Stimulated activated CD4-positive, alpha-beta T cell treated with anti-CD3 and anti-CD28 coated beads, Interleukin-12 subunit alpha, Interleukin-12 subunit beta, amount 100 ng/mL, for 4 hours (primary cell): Measurements from ENCODE around the gene TRIM71.
"Not testable (repeated sequence)": the region's sequence is repeated elsewhere in the genome, so short reads cannot be mapped to it uniquely, and the experiment has no call there.

Source experiments
- DNase-seq: peaks from one replicate; pipeline ENCODE4 v3.0.0-alpha.2; 2020

The TRIM71 gene

DNA sequence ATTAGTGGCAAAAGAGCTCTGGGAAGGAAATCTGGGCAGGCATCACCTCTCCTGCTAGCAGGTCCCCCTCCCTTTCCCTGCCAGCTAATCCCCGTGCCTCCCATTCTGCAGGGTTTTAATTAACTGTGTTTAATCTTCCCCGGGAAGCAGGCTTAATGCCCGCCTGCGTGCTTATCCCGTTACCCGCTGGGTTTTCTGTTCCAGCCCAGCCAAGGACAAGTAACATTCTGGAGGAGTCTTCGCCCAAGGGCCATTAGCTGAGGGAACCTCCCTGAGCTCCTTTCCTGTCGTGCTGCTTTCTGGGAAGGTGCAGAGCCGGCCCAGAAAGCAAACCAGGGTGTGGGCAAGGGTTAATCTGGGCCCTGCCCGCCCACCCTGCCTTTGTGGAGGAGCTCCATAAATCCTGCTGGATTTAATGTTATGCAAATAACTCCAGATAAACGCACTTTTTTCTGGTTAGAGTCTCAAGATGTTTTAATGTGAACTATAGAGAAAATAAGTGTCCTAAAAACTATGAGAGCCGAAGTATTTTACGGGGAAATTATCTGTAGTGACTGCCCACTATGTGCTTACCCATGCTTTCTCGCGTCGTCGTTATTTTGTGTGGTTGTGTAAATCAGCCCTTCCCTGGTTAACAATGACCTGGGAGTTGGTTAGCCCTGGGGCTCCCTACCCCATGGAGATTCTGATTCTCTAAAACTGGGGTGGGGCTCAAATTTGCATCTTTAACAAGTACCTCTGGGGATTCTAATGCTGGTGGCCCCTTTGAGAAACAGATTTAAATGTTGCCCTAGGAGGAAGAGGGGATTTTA, 25.9 kb downstream of the TRIM71 start:
- DNase-seq = no peak

DNA sequence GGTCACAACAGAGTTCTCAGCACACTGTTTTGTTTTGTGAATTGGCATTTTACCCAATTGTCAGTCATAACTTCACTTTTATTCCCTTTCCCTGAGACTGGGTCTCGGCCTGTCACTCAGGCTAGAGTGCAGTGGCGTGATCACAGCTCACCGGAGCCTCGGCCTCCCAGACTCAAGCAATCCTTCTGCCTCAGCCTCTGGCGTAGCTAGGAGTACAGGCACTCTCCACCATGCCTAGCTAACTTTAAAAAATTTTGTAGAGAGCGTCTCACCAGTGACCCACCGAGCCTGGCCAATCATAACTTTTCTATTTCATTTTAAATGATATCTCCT, 26.5 kb downstream of the TRIM71 start:
- DNase-seq = no peak

DNA sequence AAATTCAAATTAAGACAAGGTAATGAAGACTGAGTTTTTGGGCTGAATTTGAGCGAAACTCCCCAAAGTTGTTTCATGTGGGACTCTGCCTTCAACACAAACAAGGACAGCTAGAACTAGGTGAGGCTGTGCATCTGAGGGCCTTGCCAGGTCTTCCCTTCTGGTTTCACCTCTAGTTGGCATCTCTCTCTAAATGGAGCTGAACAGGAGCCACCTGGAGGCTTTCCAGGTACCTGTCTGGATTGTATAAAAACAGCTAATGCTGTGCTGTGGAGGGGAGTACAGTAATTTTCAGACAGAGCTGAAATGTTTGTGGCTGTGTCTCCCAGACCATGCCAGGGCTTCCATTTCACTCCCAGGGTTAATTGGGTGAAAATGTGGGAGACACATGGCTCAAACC, 27.1 kb downstream of the TRIM71 start:
- DNase-seq = no peak

DNA sequence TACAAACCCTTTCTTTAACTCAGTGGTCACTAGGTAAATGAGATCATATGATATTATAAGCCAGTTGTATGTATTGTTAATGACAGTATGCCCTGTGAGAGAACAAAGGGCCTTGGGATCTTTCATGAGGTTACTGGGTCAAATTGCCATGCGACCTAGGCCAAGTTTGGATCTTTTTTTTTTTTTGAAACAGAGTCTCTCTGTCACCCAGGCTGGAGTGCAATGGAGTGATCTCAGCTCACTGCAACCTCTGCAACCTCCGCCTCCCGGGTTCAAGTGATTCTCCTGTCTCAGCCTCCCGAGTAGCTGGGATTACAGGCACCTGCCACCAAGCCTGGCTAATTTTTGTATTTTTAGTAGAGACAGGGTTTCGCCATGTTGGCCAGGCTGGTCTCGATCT, 27.7 kb downstream of the TRIM71 start:
- not testable (repeated sequence) for DNase-seq

DNA sequence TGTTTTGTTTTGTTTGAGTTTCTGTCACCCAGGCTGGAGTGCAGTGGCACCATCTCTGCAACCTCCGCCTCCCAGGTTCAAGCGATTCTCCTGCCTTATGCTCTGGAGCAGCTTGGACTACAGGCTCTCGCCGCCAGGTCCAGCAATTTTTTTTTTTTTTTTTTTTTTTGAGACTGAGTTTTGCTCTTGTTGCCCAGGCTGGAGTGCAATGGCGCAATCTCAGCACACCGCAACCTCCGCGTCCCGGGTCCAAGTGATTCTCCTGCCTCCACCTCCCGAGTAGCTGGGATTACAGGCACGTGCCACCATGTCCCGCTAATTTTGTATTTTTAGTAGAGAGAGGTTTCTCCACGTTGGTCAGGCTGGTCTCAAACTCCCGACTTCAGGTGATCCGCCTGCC, 29.2 kb downstream of the TRIM71 start:
- not testable (repeated sequence) for DNase-seq

DNA sequence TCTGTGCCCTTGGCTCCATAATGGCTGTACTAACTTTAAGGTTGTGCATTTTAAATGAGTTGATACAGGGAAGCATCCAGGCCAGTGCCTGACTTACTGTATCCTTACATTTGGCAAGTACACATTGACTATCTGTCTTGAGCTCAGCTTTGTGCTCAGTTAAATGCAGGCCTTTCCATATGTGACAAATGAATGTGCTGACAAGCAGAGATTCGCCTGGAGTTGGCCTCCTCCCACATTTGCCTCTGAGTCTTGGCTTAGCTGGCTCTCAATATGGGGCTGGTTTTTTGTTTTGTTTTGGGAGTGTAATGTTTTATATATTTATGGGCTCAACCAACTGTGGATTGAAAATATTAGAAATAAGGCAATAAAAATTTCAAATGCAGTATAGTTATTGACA, 29.7 kb downstream of the TRIM71 start:
- DNase-seq = no peak

DNA sequence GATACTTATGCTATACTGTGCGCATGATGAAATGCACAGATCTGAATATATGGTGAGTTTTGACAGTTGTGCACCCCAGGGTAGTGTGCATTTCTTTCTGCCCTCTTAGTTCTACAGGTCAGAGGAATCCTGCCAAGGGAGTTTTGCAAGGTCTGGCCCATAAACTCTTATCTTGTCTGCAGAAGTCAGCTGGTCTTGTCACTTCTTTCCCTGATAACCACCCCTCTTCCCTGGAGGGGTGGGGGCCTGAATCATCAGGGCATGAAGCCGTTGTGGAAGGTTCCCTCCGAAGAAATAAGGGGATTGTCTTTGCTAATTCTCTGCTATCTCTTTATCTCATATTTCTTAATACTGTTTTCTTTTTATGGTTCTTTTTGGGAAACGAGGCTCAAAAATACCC, 30.4 kb downstream of the TRIM71 start:
- DNase-seq = no peak

DNA sequence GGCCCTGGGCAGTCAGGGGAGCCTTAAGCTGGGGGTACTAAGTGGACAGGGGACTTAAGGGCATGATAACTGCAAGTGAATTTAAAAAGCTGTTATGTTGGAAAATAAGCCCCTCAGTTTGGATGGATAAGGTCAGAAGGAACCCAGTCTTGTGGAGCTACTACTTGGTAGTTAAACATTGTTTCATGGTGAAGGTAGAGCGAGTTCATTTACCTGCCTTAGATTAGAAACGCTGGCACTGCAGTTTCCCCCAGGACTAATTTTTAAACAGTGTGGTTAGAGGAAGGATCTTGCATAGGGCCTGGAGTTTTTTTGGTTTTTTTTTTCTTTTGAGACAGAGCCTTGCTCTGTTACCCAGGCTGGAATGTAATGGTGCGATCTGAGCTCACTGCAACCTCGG, 31.2 kb downstream of the TRIM71 start:
- DNase-seq = no peak

DNA sequence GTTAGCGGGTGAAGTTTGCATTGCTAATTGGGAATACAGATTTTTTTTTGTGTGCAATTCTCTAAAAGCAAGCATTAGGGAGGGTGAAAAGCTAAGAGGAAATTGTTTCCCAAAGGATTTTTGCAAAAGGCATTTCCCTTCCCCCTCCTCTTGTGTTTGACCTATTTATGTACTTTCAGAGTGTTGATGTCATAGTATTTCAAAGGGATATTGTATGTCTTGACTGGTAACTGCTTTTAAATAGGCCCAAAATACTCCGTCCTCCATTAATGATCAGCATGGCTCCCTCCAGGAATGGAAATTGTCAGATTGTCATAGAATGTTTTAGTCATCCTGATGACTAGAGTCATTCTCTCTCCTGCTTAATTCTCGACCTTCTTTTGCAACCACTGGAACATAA, 32.4 kb downstream of the TRIM71 start:
- DNase-seq = no peak

DNA sequence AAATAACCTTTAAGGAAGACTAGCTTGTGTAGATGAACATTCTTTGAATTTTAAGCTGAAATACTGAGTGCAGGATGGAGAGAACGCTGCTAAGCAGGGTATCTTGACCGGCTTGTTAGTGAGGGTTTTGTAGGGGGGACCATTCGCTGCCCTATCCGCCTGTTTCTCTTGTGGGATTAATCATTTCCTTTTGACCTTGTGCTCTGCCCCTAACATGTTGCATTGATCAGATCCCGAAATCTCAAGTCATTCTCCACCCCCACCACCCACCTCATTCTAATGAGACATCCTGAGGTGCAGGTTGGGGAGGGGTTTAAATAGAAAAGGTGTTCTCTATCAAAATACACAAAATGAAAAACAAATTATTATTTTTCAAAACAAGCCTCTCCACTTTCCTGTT, 32.8 kb downstream of the TRIM71 start:
- no peak for DNase-seq

DNA sequence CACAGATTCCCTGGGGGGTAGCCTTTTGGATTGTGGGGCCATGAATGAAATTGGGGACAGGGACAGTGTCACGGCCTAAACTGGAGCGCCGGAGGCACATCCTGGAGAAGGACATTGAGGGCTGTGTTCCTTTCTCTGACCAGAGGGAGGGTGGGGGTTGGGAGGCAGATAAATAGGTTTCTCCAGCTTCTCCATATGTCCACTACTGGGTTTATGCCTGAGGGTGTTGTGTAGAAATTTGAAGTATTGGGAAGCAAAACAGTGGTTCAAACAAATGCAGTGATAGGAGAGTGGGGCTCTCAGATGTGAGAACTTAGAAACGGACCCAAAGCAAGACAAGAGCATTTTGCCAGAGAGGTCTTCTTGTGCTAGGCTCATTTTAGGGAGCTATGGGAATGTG, 34.3 kb downstream of the TRIM71 start:
- no peak for DNase-seq

DNA sequence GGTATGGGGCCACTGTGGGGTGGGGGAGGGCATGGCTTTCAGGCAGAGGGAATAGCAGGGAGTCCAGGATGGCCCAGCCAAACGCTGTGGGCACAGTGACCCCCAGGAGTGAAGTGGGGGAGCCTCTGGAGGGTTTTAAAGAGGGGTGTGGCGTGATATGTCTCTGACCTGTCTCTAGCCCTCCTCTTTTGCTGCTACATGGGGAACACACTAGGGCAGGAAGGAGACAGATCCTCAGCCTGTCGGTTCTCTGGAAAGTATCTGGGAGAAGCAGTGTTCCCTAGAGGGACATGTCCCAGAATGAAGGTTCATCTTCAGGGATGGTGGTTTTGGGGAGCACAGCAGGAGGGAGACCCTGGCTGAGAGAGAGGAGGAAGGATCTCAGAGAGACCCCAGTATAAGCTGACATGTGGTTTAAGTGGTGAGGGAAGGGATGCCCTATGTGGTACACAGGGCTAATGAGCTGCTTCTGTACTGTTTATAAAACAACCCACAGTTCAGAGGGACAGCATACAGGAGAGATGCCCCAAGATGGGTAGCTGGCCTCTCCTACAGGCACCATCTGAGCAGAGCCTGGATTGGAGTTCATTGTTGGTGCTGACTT, 37.7 kb downstream of the TRIM71 start:
- no peak for DNase-seq

DNA sequence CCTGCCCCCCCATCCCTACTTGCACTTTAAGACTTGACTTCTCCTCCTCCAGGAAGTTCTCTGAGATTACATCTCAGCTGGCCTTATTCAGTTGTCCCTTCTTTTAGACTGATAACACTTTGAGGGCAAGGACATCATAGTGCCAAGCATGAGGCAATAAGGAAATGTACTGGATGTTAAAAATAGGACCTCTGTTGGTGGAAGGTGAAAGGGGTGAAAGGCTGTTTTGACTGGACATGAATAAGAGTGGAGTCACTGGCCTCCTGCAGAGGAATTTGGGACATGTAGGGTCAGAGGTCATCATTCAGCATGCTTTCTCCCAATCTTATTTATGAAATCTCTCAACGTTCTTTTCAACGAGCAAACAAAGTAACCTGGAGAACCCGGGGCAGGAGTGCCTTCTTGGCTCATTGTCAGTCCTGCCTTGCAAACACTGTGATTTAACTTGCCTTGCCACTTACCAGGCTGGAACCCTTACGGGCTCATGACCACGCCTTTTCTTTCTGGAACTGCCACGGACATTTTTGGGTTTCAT, 38.6 kb downstream of the TRIM71 start:
- DNase-seq = no peak

DNA sequence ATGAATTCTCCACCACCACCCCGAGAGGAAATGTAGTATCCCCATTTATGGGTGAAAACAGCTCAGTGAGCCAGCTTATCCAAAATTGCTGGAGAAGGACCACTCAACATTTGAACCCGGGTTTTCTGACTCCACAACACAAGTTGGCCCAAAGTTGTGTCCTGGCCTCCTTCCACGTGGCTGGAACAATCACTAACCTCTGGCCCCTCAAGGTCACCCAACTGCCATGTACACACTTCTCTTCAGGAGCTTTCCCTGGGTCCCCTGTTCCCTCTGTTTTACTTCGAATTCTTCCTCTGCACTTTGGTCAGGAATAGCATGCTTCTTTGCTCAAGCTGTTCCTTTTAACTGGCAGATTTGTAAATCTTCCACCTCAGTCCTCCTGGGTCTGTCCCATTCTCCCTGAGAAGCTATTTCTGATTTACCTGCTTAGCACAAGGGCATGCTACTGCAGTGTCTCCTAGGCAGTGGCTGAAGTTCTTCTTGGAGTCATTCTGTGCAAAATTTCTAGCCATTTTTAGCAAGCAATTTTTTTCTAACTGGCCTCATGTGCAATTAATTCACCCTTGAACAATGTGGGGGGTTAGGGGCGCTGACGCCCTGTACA, 39.2 kb downstream of the TRIM71 start:
- DNase-seq = no peak

DNA sequence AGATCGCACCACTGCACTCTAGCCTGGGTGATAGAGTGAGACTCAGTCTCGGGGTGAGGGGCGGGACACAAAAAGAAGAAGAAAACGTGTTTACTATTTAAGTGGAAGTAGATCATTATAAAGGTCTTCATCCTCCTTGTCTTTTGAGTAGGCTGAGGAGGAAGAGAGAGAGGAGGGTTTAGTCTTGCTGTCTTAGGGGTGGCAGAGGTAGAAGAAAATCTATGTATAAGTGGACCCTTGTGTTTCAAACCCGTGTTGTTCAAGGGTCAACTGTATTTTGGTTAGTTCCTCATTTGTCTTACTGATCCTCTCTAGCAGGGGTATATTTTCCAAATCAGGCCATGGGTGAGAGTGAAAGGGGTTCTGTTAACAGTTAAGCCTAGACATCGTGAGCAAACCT, 40.1 kb downstream of the TRIM71 start:
- DNase-seq = no peak

DNA sequence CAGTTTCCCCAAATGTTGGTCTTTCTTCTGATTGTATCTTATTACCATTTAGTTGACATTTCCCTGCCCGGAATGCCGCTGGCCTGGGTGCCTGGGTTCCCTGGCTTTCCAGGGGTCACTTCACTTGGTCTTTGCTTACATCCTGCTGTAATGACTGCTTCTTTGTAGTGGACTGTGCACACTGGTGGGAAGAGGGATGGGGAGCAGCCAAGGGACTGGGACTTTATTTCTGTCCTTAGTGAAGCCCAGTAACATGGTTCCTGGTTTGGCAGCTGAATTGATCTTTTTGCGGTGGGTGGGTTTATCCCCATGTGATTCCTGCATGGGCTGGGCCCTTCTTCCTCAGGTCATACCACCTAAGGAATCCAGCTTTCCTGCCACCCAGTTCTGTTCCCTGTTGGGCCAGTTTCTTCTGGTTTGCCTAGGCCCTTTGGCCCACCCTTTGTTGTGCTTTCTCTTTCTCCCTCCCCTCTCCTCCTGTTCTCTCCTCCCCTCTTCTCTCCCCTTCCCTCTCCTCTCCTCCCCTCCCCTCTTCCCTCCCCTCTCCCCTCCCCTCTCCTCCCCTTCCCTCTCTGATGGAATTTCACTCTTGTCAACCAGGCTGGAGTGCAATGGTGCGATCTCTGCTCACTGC, 41.9 kb downstream of the TRIM71 start:
- DNase-seq = no peak

DNA sequence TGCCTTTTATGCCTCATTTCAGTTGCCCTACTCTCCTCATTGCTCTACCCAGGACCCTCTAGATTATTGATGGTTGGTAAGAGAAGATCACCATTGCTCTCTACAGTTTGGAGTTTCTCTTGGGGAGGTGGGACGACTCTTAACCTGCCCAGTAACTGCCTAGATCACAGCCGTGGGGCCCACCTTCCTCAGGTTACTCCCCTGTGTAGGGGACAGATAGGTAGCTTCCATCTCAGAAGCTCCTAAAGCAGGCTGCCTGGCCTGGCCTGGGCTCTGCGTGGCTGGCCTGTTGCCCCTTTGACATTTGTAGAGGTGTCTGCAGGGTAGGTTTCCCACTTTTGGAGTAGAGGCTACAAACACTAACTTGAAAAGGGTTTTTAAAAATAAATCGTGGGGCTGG, 42.7 kb downstream of the TRIM71 start:
- DNase-seq = no peak

DNA sequence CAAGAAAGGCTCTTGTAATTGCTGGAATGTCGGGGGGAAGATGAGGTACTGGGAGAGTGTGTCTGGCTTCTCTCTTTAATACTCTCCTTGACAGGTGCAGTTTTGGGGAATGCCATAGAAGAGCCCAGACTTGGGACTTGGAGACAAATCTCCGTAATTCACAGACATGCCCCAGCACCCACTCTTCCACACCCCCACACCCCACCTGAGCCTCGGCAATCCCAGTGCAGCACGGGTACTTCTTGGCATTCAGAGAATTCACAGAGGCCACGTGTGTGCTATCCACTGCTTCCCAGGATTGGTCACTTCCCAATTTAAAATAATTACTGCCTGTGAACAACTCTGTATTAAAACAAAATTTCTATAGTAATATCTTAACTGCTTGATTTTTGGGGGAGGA, 43.9 kb downstream of the TRIM71 start:
- no peak for DNase-seq

DNA sequence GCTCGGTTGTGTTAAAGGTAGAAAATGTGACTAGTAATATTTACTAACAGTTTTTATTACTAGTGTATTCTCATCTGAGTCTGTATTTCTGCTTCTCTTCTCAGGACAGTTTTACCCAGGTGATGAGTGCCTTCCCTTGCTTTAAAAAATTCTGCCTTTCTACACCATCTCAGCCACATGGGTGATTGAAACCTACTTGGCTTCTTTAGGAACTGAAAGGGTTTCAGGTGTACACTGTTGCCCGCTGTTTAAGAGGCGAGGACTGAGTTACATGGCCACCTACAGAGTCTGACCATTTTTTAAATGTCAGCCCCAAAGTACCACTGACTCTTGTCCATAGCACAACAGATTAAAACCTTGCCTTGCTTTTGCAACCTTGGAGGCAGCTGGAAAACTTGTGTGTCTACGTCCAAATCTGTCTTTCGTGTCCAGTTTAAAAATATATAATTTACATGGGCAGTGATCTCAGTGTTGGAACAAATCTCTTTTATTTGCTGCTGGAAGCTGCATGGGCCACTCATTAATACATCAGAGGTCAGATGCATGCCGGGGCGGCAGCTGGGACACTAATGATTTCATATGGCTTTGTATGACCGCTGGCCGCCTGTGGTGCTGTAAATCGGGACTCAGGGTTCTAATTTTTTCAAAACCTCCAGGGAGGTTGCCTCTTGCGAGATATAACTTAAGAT, 44.6 kb downstream of the TRIM71 start:
- no peak for DNase-seq

DNA sequence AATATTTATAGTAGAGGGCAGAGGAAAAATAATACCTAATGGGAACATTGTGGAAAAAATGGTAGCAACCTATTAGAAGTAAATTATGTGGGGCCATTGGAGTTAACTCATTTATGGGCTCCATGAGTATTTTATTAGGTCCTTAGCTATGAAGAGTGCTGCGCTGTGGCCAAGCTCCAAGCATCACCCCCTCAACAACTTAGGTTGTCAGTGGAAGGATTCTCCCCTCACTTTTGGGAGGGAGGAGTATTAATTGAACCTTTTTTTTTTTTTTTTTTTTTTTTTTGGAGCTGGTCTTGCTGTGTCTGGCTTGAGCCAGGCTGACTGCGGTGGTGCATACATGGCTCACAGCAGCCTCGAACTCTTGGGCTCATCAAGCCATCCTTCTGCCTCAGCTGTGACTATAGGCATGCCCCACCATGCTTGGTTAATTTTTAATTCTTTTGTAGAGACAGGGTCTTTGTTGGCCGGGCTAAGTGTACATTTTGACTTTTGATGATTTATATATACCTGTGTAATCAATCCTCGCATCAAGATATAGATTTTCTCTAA, 45.2 kb downstream of the TRIM71 start:
- no peak for DNase-seq

DNA sequence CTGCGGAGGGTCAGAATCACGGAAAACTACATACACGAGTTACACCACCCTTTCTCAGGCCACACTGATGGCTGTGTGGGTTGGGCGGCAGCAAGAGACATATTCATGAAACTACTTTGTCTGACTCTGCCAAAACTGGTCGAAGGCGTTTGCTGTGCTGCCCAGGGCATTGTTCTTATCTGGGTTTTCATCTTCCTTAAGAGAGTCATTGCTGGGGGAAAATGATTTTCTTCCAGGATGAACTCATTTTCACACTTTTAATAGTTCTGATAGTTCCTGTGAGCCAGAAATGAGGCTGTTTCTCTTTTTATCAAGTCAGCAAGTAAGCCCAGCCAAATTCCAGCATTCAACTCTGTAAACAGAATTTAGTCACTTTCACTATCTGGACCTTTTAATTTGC, 47.6 kb downstream of the TRIM71 start:
- DNase-seq = no peak

DNA sequence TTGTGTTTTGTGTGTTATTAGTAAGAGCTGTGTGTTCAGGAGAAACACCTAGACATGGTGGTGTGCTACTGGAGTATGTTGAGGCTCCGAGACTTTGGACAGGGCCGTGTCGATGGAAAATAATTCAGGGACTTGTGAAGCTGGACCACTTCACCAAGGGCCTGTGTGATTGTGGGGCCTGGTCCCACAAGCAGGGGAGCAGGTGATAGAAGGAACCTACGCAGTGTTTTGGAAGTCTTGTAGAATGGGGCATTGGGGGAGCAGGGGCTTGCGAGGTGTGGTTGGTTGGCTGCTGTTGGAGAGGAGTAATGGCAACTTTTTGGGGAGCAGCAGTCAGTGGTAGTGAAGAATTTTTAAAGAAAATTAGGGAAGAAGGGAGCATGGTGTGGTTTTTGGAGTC, 48.7 kb downstream of the TRIM71 start:
- no peak for DNase-seq

DNA sequence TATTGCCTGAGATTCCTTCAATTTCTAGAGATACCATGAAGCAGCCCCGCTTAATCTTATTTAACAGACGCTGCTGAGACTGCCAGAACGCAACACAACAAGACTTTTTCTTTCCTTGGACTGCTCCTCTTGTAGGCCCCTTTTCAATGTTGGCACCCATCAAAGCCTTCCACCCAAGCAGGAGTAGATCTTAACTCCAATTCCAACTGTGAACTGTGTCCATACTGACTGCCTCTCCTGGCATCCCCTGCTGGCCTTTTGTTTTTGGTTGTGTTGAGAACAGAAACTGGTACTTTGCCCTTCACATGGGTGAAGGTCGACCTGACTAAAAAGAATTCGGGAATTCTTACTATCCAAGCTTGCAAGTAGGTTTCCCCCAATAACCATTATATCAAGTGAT, 50.2 kb downstream of the TRIM71 start:
- DNase-seq = no peak
